Stimulated activated CD4-positive, alpha-beta T cell treated with anti-CD3 and anti-CD28 coated beads, TNF-alpha, amount 100 ng/mL, for 24 hours (primary cell): ENCODE measurements around the gene UBR7.

ENCODE experiments used
- DNase-seq, 3 experiments: peaks; one replicate each; pipeline ENCODE4 v3.0.0-alpha.2; 2020; ENCODE audit warnings: low read depth in 3 of 3

UBR7 gene

GRCh38 chr14:93249128-93249831 is 42.2 kb downstream of the UBR7 start:
- DNase-seq, result no peak

GRCh38 chr14:93262446-93262845 is 55.4 kb downstream of the UBR7 start:
- no peak for DNase-seq

- DNase-seq, result no peak
Observed at GRCh38 chr14:93263416-93263815, 56.4 kb downstream of the UBR7 start.

- no peak for DNase-seq
Observed at GRCh38 chr14:93266127-93266526, 59.1 kb downstream of the UBR7 start.

GRCh38 chr14:93267149-93267711 is 60.2 kb downstream of the UBR7 start:
- DNase-seq, result no peak

GRCh38 chr14:93268406-93268805 is 61.4 kb downstream of the UBR7 start:
- DNase-seq, result no peak

- DNase-seq, result no peak
Observed at GRCh38 chr14:93269341-93270068, 62.4 kb downstream of the UBR7 start.

GRCh38 chr14:93271111-93271510 is 64.1 kb downstream of the UBR7 start:
- DNase-seq, result no peak

GRCh38 chr14:93274055-93274806 is 67.2 kb downstream of the UBR7 start:
- no peak for DNase-seq

GRCh38 chr14:93276031-93276716 is 69.1 kb downstream of the UBR7 start:
- DNase-seq, result no peak
